ENCODE measurements around the gene SLC6A18. TPM values are rescaled to one million over a fixed set of nuclear protein-coding genes. Genes with fewer than 3 reads are reported as not detected.
A peak's percentile ranks its signal among the peaks of the same experiment; 100 is the strongest.

SLC6A18 gene
- total and polyA plus RNA-seq, 9 of the 15 experiments (the other 6 are each of a cell fraction or from before 2014, with no cell fraction given) = not detected

- ChIA-PET POLR2A (interaction anchor here (0.6 kb wide), 2 partner anchors 58 to 997 kb away, joined by 3 read pairs; no protein-coding TSS in a partner anchor), CTCF (ENCODE audit: low intra/inter-chr PET ratio) (no interaction called here)
- Histone ChIP-seq H3K4me3 (no peak overlapping the region), H4K20me1 (replicated peaks; ENCODE audit: control insufficient read depth, insufficient read depth, low read length) (peaks cover 7% of the 10 kb centered on the region; the same call in 1 of the 2 replicates), H3K36me3 (ENCODE audit: control insufficient read depth, insufficient read depth, low read length) (no peaks in the 10 kb centered on the region), H3K4me1 (replicated peaks in 1 of 2; ENCODE audit: control insufficient read depth in 2 of 2, insufficient read depth in 2 of 2, low read length in 2 of 2) (peaks cover 0 to 48% of the 10 kb centered on the region in 2 experiments; a peak in 2 of 5 replicates), H3K9ac (ENCODE audit: insufficient read depth in 1 of 2, low read depth in 2 of 2, low read length in 2 of 2) (peak overlapping the region in 1 of 2 experiments; percentile 65; a peak in 1 of 4 replicates), H3K9me1 (ENCODE audit: control insufficient read depth, insufficient read depth, low read length) (no peaks in the 10 kb centered on the region), H3K27ac (ENCODE audit: extremely low read depth, low read depth, low read length) (no peak overlapping the region), H3K79me2 (ENCODE audit: control insufficient read depth, insufficient read depth, low read length) (no peaks in the 10 kb centered on the region), H3K27me3 (ENCODE audit: control insufficient read depth in 2 of 2, insufficient read depth in 2 of 2, low read length in 2 of 2) (peaks cover 38 to 63% of the 10 kb centered on the region in 2 experiments), H3K9me3 (replicated peaks; ENCODE audit: control insufficient read depth, insufficient read depth, low read depth, low read length) (no peaks in the 10 kb centered on the region), H2AFZ (ENCODE audit: low read depth, low read length) (no peak overlapping the region), H3K4me2 (ENCODE audit: insufficient read depth, low read length) (no peak overlapping the region)
- in situ Hi-C loops (cut with MboI) = no loop called here
- ATAC-seq (no peak), DNase-seq (ENCODE audit: extremely low read depth in 1 of 4, low spot score in 3 of 4) (no peak), FAIRE-seq (no peak)
- 70% methylated on average over 15 of the region's 22 CpGs for WGBS (ENCODE audit: insufficient coverage, low coverage, missing lambda C conversion rate)
- no TSS peak for BruUV-seq (replicated peaks)
- TF ChIP-seq XRCC5 (IDR thresholded peaks at IDR 0.05; ENCODE audit: low read depth, low read length) (no peak), EP300 (IDR thresholded peaks at IDR 0.05; ENCODE audit: low read length) (no peak), RB1 (IDR thresholded peaks at IDR 0.05; ENCODE audit: low read depth) (no peak), NCOA6 (IDR thresholded peaks at IDR 0.05) (no peak), RBM17 (IDR thresholded peaks at IDR 0.05; ENCODE audit: borderline replicate concordance, low read depth, low read length) (no peak), PHB2 (IDR thresholded peaks at IDR 0.05; ENCODE audit: low read depth) (no peak), CCNT2 (IDR thresholded peaks at IDR 0.05; ENCODE audit: borderline replicate concordance, extremely low read depth, insufficient read length, low read depth, low read length) (no peak), ARID2 (IDR thresholded peaks at IDR 0.05) (no peak), PHTF2 (CRISPR knock-in tag; IDR thresholded peaks at IDR 0.05) (no peak), E2F3 (CRISPR knock-in tag; IDR thresholded peaks at IDR 0.05) (no peak), NKRF (IDR thresholded peaks at IDR 0.05; ENCODE audit: borderline replicate concordance) (no peak), HMGXB4 (CRISPR knock-in tag; IDR thresholded peaks at IDR 0.05) (no peak), ZNF778 (CRISPR knock-in tag; IDR thresholded peaks at IDR 0.05) (no peak), JUNB (CRISPR knock-in tag; conservative IDR thresholded peaks at IDR 0.05) (no peak), TCF7L2 (IDR thresholded peaks at IDR 0.05; ENCODE audit: low read depth, low read length) (no peak), FOXM1 (IDR thresholded peaks at IDR 0.05; ENCODE audit: low read depth) (no peak), FOXM1 (CRISPR knock-in tag; IDR thresholded peaks at IDR 0.05; ENCODE audit: low read depth) (no peak), ZNF76 (CRISPR knock-in tag; IDR thresholded peaks at IDR 0.05; ENCODE audit: borderline replicate concordance) (no peak), KLF6 (CRISPR knock-in tag; IDR thresholded peaks at IDR 0.05; ENCODE audit: borderline replicate concordance) (no peak)
- intact Hi-C loops (cut with micrococcal nuclease) = no loop called here
These were observed 70.5 kb downstream of the SLC6A18 start for GRCh38 chr5:1295650-1296037.

All from K562 (cell line).